Effector CD8-positive, alpha-beta T cell (primary cell): ENCODE results near the gene NPL.

Source experiments
- DNase-seq: peaks from one replicate; lab custom pipeline; 2025; lab: John Stamatoyannopoulos, UW

Gene NPL

DNA sequence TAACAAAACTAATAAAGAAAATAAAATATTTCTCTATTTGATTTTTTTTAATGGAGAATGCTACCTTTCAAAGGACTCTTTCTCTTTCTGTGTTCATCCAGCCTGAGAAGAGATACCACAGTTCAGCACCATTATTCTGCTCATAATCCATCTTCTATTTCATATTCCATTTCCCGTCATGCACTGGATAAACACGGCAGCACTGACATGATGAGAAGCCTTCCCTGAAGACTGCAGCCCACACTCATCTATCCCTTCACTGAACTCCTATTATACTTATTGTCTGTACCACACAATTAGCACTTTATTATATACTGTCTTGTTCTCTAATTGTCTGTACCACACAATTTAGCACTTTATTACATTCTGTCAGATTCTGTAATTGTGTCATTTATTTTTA, 10.7 kb upstream of the NPL start:
- no peak for DNase-seq

DNA sequence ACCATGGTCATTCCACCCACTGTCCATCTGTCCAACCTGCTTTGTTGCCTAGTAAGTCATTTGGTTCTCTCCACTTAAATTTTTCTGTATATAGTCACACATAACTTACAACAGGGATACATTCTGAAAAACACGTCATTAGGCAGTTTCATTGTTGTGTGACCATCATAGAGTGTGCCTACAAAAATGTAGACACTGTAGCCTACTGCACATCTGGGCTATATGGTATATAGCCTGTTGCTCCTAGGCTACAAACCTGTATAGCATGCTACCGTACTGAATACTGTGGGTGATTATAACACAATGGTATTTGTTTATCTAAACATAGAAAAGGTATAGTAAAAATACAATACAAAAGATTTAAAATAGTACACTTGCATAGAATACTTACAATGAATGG, 10.0 kb upstream of the NPL start:
- no peak for DNase-seq

DNA sequence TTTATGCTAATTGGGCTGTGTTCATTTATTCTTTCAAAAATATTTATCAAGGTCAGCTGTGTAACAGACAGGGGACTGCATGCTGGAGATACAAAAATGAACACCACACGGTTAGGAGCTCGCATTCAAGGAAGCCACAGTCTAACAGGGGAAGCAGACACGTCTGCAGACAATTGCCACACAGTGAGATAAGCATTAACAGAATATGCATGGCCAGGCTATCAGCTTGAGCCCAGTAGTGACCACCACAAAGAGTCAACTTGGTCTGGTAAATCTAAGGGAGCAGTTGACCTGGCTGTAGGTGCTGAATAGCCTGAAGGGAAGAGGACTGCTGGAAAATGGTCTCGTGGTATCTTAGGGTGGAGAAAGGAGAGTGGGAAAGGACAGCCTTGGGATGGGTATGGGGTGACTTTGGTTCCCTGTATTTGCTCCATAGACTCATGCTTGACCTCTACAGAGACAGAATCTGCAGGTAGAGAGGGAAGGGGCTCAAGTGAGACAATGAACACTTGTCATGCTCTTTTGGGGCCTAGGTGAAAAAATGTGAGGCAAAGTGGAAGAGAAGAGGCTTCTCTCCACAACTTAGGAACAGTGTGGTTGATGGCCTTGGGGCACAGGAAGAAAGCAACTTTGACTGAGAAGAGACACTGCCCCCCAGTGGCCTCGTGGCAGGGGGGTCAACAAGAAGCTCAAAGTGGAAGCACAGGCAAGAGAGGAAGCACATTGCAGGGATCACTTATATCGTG, 7.6 kb upstream of the NPL start:
- peak; percentile 24 for DNase-seq

DNA sequence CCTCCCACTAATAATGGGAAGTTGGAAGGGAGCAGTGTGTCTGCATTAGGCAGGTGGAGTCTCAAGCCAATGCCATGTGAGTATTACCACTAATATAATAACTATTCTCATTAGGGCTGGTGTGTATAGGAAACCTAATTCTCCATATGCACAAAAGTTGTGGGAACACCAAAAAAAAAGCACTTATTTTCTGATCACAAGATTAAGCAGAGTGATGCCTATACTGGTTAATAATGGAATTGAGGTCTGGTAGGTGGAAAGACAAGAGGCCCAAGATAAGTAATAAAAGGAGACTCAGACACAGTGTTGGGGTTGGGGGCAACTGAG, 7.0 kb upstream of the NPL start:
- DNase-seq: no peak

DNA sequence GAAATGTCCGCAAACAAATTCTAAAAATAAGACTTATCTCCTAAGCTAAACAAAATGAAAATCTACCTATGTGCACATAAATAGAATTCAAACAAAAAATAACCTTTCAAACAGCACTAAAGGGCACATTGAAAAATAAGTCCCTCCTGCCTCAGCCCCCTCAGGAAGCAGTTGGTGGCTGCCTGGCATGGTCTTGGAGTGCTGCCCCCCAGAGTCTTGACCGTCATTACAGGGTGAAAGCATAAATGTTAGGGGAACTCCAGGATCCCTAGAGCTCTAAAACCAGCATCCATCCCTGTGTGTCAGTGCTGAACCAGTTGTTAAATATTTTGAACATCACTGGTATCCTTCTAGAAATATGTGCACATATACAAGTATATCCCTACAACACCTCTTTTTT, 6.5 kb upstream of the NPL start:
- DNase-seq: no peak

DNA sequence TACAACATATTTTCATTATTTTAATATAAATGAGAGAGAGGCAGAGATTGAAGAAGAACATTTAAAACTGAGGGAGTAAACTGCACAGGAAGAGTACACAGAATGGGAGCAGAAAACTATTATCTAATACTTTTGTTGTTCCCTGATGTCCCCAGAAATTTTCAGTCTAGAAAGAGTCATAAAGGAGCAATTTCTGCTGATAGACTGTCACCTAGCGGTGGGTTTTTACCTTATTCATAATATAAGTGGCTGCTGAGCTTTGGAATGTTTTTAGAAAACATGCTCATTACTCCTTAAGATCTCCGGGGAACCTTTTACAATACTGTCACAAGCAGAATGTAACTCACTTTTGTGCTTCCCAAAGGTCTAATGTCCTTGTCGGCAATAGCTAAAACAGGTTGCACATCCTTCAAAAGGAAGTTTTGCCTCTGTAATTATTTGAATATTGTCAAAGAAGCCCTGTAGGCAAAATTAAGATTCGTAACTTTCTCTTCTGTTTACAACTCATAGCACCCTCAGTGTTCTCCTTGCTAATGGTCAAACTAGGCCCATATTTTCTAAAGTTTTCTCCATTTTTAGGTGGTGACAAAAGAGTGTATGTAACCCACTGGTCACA, 4.9 kb upstream of the NPL start:
- no peak for DNase-seq

DNA sequence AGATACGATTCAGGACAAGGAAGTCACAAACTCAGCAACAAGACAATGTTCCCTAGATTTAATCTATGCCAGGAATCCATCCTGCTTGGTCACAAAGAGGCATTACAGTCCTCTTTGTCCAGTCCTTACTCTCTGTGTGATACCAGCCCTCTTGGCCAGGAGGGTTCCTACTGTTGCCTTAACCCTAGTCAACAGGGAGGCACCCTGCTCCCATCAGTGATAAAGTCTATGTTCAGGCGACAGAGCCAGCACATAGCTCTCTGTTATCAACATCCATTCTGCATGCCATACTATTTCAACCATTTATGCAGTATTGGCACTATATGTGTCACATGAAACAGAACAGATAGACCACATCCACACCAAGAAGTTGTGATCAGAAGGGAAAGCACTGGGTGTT, 4.4 kb upstream of the NPL start:
- no peak for DNase-seq

DNA sequence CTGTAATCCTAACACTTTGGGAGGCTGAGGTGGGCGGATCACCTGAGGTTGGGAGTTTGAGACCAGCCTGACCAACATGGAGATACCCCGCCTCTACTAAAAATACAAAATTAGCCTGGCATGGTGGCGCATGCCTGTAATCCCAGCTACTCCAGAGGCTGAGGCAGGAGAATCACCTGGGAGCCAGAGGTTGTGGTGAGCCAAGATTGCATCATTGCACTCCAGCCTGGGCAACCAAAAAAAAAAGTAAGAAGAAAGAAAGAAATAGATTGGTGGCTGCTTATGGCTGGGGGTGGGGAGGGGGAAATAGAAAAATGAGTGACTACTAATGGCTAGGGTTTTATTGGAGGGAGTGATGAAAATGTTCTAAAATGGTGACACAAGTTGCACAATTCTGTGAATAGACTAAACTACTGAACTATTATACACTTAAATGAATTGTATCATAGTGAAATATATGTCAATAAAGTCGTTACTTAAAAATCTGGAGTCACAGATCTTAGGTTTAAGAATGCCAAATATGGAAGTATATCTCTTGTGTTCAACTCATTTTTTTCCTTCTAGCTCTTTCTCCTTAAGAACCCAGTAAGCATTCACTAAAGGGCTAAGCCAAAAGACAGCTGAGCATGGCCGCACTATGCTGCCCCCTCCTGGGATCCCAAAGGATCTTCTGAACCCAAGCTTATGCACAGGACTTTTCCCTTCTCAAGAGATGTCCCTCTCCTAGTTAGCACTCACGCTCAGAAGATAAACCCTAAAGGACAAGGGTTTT, 3.2 kb upstream of the NPL start:
- DNase-seq: no peak

DNA sequence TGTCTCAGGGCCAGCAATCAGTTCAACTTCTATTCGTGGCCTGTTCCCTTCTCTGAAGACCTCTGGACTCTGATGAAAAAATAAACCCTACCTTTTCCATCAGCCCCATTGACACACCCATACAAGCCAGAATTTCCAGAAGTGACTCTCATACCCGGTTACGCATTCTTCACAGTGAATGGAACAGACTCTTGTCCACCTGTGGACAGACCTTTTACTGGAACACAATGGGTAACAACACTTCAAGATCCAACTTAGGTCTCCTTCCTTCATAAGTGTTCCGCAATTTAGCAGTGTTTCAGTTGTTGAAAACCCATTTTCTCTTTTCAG, 2.6 kb upstream of the NPL start:
- no peak for DNase-seq

DNA sequence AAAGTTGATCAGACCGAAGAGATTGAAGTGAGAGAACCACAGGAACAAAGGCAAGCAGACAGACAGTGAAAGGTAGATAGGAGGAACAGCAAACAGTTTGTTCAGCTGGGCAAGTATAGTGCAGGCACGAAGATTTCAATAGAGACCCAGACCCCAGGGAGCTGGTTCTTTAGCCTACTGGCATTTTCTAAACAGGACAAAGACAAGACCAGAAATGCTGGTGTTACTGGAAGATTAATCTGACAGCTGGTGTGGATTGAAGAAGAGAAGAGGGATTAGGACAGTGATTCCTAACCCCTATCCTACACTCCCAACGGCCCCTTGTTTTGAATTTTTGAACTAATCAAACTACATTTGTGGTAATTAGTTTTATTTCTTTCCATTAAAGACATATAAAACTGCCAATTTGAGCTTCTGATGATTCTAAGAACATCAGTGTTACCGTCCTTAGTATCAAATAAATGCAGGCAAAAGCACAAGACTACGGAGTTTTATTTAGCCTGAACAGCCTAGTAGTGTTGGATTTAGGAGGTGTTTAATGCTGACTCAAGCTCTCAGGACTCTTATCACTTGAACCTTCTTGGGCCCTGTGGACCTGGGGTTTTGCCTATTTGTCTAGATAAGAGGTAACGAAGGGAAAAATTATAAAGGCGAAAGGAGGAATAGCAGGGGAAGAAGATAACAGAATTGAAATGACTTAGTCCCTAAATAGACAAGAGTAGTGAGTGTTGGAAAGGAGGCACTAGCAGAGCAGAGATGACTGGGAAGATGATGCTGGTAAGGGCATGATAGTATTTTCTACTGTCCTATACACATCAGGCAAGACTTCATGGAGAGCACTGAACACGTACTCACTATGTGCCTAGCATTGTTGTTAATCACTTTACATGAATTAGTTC, 2.0 kb downstream of the NPL start:
- DNase-seq: no peak

DNA sequence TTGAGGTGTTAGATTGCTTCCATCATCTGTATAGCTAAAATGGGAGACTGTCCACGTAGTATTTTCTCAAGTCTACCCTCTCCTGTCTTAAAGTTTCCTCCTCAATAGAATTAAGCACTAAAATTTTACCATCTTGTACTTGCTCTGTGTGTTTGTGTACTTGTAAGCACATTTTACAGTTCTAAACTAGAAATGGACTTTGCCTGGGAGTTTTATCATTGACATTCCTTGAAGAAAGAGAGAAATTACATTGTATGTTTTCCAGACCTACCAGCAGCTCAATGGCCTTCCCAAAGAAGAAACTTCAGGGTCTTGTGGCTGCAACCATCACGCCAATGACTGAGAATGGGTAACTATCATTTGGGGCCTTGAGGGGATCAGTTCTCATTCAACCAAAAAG, 4.5 kb downstream of the NPL start:
- DNase-seq: no peak

DNA sequence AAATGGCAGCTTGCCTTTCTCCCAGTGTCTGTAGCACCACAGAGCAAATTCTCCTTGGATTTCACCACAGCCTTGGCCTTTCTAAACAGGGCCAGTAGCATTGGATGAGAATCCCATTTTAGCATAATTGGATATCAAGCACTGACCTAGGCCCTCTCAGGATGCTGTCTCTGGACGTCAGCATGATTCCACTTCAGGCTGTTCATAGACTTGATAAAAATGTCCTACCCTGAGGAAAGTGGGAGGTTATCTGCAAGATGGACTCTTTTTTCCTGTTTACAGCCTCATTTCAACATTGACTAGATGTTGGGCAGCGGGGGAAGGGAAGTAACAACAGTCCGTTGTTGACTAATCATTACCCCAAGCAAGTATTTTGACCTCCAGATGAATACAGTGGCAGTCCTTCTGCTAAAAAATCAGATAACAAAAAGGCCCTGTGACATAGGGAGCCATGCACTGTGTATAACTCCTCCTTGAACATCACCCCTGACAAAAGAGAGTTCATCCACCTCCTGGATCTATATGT, 5.2 kb downstream of the NPL start:
- no peak for DNase-seq

DNA sequence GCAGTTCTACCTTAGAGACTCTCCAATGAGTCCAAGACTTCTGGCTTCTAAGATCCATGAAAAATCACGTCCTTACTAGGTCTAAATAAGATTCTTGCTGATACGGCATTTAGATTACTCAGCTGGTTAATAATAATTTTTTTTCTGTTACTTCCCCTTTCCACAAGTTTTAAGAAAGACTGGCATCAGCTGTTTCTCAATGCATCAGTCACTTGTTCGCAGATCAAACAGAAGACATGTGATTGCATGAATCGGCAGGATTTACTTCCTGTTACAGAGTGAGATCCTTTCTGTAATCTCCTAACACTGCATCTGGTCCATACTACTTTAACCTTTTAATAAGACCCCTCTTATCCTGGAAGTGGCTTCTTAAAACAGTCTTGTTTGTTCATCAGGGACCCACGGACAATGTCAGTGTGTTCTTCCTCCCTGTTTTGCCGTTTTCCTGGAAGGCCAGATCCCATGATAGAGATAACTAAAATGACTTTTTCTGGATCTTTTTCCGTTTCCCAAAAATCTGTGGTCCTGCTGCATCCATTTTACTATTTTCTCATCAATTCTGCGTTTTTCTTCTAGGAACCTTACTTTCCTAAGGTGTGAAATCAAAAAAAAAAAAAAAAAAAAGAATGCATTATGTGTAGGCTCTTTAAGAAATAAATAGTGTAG, 6.1 kb downstream of the NPL start:
- no peak for DNase-seq

DNA sequence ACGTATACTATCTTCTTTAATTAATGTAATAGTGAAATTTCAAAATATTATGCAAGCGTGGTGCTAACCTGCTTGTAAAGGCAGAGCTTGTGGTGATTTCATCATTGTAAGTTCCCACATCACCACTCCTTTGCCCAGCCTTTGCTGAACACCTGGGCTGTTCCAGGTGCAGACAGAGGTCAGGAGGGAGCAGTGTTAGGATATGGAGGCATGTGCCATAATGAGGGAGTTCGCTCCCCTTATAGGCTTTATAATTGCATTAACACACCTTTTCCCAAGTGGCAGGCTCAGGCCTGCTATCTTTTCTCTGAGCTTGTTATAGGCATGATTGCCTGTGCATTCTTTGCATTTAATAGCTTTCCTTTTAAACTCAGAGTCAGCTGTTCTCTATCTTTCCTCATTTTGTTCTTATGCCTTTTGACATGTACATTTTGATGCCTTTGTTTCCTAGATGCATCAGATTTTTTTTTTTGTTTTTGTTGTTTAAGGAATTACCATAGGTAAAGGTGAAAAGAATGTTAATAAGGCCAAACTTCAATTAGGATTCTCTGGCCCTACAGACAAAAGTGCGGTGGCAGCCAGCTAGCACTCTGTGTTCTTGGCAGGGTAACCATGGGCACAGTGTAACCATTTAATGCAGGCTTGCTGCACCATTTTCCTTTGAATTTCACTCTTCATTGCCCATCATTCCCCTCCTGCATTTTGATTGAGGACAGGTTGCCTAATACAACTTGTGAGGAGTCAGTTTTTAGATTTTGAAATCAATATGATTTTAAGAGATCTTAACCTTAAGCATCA, 12.6 kb downstream of the NPL start:
- DNase-seq: no peak

DNA sequence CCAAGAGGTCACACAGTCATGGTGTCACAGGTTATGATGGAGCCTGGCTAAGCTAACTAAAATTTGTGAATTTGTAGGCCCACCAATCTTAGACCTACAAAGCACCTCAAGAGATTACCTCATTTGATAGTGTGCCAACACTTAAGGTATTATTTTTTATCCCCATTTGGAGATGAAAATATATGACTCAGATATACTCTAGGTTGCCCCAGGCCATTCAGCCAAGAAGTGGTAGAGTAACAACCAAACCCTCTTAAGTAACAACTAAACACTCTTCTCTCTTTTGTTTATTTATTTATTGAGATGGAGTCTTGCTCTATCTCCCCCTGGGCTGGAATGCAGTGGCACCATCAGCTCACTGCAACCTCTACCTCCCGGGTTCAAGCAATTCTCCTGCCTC, 14.3 kb downstream of the NPL start:
- DNase-seq: no peak

DNA sequence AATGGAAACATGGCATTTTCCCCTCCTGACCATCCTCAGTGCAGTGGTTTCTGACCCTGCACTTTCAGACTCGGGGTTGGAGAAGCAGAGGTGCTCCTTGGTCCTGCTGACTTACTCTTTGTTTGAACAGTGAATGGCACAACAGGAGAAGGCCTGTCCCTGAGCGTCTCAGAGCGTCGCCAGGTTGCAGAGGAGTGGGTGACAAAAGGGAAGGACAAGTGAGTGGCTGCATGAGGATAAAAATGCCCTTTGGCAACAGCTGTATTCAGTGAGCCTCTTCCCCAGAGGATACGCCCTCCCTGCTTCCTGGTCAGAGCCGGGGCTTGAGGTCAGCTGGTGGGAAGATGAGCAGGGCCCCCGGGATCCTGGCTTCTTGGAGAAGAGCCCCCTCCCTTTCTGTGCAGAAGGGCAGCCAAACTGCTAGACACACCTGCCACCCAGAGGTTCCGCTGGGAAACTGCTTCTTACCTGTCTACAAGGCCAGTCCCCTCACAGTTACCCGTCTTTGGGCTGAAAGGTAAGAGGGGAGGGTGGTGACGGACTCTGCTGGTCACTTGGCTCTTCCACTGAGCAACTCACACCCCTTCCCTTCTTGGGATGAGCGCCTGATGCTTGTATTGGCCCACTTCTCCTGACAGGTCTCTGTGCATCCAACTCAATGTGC, 16.6 kb downstream of the NPL start:
- DNase-seq: no peak

DNA sequence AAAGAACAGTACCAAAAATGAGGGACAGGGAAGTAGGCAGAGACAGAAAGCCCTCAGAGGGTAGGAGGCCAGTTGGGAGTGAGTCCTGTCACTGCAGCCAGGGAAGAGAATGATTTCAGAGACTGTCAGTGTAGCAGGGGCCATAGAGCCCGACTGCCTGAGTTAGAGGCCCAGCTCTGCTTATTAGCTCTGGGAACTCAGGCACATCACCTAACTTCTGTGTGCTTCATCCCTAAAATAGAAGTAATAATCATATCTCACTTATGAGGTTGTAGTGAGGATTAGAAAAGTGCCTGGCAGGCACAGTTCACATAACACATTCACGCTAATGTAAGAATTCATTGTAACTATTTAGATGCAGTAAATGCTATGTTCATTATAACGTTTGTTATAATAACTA, 18.3 kb downstream of the NPL start:
- no peak for DNase-seq

DNA sequence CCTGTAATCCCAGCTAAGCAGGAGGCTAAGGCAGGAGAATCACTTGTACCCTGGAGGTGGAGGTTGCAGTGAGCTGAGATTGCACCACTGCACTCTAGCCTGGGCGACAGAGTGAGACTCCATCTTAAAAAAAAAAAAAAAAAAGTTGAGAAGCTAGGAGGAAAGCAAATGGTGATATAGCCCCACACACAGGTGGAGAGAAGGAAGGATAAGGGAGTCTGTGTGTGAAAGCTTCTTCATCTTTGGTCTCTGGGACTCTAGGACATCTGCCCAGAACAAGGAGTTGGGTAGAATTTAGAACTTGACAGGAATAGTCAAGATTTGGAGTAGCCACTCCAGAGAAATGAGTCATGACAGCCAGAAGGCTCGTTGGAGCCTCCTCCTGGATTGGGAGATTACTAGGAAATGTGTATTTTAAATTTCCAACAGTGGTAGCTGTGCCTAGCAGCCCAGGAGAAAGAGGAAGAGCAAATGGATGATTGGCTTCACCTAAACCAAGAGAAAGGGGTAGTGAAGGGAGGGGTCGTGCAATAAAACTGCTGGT, 19.9 kb downstream of the NPL start:
- DNase-seq: no peak

DNA sequence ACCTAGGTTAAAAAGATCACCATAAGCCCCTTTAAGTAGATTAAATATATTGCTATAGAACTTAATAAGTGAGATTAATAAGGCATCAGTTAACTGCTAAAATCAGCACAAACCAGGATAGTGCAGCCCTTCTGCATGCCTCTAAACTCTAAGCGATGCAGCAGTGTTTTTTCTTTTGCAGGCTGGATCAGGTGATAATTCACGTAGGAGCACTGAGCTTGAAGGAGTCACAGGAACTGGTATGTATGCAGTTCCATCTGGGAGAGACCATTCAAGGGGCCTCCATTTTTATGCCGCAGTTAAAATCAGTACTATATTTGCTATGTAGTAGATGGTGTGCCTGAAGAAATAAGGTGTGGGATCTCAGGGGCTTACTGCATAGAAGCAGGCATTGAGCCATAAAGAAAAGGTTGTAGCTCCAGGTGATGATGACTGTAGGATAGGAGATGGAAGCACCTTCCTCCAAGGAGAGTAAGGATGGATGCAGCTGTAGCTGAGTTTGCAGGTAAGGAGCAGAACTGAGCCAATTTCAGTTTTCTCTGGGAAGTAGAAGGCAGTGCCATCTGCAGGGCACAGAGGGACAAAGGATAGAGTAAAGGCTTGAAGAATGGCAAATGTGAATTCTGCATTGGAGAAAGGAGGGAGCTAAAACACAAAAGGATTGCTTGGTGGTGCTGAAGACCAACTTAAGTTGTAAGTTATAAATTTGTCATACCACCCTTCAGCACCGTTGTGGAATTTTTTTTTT, 22.6 kb downstream of the NPL start:
- no peak for DNase-seq
